RKO (cell line): Measurements from ENCODE around the gene TEKT2.

Experiments
- DNase-seq: peaks from one replicate; pipeline ENCODE4 v3.0.0-alpha.2; 2016; ENCODE audit warnings: low spot score

The TEKT2 gene

GRCh38 chr1:36083635-36084496, at the start of gene TEKT2:
Gene TEKT2, plus strand, starts transcription at chr1:36084094. Its CDS starts 828 bp downstream, at chr1:36084922.
- no peak for DNase-seq

- DNase-seq: peak; percentile 34
Measured at GRCh38 chr1:36034692-36035091, 49.2 kb upstream of the TEKT2 start.

- DNase-seq: no peak
Measured at GRCh38 chr1:36035154-36035553, 48.7 kb upstream of the TEKT2 start.

- DNase-seq: no peak
Measured at GRCh38 chr1:36040238-36040637, 43.7 kb upstream of the TEKT2 start.

- no peak for DNase-seq
Measured at GRCh38 chr1:36051821-36052220, 32.1 kb upstream of the TEKT2 start.

- DNase-seq: no peak
Measured at GRCh38 chr1:36053978-36054377, 29.9 kb upstream of the TEKT2 start.

- no peak for DNase-seq
Measured at GRCh38 chr1:36055706-36056105, 28.2 kb upstream of the TEKT2 start.

GRCh38 chr1:36062315-36062714, 21.6 kb upstream of the TEKT2 start:
- DNase-seq: no peak

- DNase-seq: no peak
Measured at GRCh38 chr1:36067871-36068270, 16.0 kb upstream of the TEKT2 start.

GRCh38 chr1:36068866-36069265, 15.0 kb upstream of the TEKT2 start:
- no peak for DNase-seq

GRCh38 chr1:36070349-36070748, 13.5 kb upstream of the TEKT2 start:
- DNase-seq: no peak

- DNase-seq: no peak
Measured at GRCh38 chr1:36076979-36077573, 6.8 kb upstream of the TEKT2 start.

- DNase-seq: no peak
Measured at GRCh38 chr1:36080236-36080635, 3.7 kb upstream of the TEKT2 start.

GRCh38 chr1:36080801-36081200, 3.1 kb upstream of the TEKT2 start:
- DNase-seq: no peak

GRCh38 chr1:36081926-36082485, 1.9 kb upstream of the TEKT2 start:
- no peak for DNase-seq

- DNase-seq: no peak
Measured at GRCh38 chr1:36083219-36083618, 675 bp upstream of the TEKT2 start.

- DNase-seq: no peak
Measured at GRCh38 chr1:36084497-36085115, 712 bp downstream of the TEKT2 start.

- DNase-seq: no peak
Measured at GRCh38 chr1:36085126-36085525, 1.2 kb downstream of the TEKT2 start.

- no peak for DNase-seq
Measured at GRCh38 chr1:36085686-36086526, 2.0 kb downstream of the TEKT2 start.

- DNase-seq: no peak
Measured at GRCh38 chr1:36086529-36087232, 2.8 kb downstream of the TEKT2 start.
